Parathyroid adenoma (tissue), 2 donors: ENCODE data around the gene SIRT3.

Experiments
- H2AFZ ChIP-seq: fragments of 300-600 bp; sonication (generic); one replicate; pipeline ENCODE4 v1.7.0; 2017; ENCODE audit warnings: antibody characterized with exemption, mild to moderate bottlenecking
- H3K27ac ChIP-seq: fragments of 300-600 bp; sonication (generic); one replicate; pipeline ENCODE4 v1.7.0; 2017
- H3K27me3 ChIP-seq: fragments of 300-600 bp; sonication (generic); one replicate; pipeline ENCODE4 v1.7.0; 2017; ENCODE audit warnings: low read length; ENCODE audit not compliant: control insufficient read depth, insufficient read depth
- H3K36me3 ChIP-seq: fragments of 300-600 bp; sonication (generic); one replicate; pipeline ENCODE4 v1.7.0; 2017; ENCODE audit warnings: low read length; ENCODE audit not compliant: control insufficient read depth, insufficient read depth
- H3K4me1 ChIP-seq: fragments of 300-600 bp; sonication (generic); one replicate; pipeline ENCODE4 v1.7.0; 2017; ENCODE audit warnings: control low read depth
- H3K4me2 ChIP-seq: fragments of 300-600 bp; sonication (generic); one replicate; pipeline ENCODE4 v1.7.0; 2017; ENCODE audit warnings: low read length
- H3K4me3 ChIP-seq: fragments of 300-600 bp; sonication (generic); one replicate; pipeline ENCODE4 v1.7.0; 2017; ENCODE audit warnings: low read depth, low read length
- H3K79me2 ChIP-seq: fragments of 300-600 bp; sonication (generic); one replicate; pipeline ENCODE4 v1.7.0; 2017; ENCODE audit warnings: control low read depth
- H3K9ac ChIP-seq: fragments of 300-600 bp; sonication (generic); one replicate; pipeline ENCODE4 v1.7.0; 2017; ENCODE audit warnings: mild to moderate bottlenecking
- H3K9me3 ChIP-seq: fragments of 300-600 bp; sonication (generic); one replicate; pipeline ENCODE4 v1.7.0; 2017; ENCODE audit warnings: low read length; ENCODE audit not compliant: control insufficient read depth
- TF ChIP-seq, protein P1 (sequence below): fragments of 300-600 bp; sonication (generic); IDR thresholded peaks from one replicate; pipeline ENCODE4 v1.7.0; 2017; ENCODE audit warnings: antibody characterized with exemption, mild to moderate bottlenecking
- donor health status: primary hyperparathyroidism.

The SIRT3 gene

DNA sequence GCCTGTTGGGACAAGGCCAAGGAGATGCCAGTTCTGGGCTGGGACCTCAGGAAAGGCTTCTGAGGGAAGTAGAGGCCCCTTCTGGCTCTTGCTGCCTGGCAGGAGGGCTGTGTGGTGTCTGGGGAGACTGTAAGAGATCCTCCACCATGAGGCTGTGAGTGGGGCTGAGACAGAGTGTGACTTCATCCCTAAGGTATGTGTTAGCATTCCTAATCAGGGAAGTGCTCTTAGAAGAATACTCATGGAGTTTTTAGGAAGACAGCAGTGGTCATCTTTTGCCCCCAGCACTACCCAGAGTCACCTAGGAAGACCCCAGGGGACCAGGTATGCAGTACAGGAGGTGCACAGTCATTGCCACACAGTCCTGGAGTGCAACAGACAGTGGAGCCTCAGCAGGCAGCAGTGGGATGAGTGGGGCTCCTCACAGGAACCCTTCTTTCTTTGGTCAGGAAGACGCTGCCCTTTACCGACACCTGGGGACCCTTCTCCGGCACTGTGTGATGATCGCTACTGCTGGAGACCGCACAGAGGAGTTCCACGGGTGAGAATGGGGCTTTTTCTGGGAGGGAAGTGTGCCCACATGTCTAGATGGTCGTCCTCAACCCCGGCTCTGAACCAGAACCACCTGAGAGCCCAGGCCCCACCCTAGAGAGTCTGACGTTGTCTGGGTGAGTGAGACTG is 25.9 kb downstream of the SIRT3 start:
- Histone ChIP-seq H3K9me3 (no peaks in the 10 kb centered on the region), H3K36me3 (no peaks in the 10 kb centered on the region), H3K4me1 (peaks cover 8% of the 10 kb centered on the region), H3K9ac (no peak overlapping the region), H2AFZ (no peak overlapping the region), H3K79me2 (peaks cover 7% of the 10 kb centered on the region), H3K4me3 (no peak overlapping the region), H3K27me3 (no peaks in the 10 kb centered on the region), H3K4me2 (no peak overlapping the region), H3K27ac (no peak overlapping the region)
- TF ChIP-seq, protein P1, sequence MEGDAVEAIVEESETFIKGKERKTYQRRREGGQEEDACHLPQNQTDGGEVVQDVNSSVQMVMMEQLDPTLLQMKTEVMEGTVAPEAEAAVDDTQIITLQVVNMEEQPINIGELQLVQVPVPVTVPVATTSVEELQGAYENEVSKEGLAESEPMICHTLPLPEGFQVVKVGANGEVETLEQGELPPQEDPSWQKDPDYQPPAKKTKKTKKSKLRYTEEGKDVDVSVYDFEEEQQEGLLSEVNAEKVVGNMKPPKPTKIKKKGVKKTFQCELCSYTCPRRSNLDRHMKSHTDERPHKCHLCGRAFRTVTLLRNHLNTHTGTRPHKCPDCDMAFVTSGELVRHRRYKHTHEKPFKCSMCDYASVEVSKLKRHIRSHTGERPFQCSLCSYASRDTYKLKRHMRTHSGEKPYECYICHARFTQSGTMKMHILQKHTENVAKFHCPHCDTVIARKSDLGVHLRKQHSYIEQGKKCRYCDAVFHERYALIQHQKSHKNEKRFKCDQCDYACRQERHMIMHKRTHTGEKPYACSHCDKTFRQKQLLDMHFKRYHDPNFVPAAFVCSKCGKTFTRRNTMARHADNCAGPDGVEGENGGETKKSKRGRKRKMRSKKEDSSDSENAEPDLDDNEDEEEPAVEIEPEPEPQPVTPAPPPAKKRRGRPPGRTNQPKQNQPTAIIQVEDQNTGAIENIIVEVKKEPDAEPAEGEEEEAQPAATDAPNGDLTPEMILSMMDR: no peak

DNA sequence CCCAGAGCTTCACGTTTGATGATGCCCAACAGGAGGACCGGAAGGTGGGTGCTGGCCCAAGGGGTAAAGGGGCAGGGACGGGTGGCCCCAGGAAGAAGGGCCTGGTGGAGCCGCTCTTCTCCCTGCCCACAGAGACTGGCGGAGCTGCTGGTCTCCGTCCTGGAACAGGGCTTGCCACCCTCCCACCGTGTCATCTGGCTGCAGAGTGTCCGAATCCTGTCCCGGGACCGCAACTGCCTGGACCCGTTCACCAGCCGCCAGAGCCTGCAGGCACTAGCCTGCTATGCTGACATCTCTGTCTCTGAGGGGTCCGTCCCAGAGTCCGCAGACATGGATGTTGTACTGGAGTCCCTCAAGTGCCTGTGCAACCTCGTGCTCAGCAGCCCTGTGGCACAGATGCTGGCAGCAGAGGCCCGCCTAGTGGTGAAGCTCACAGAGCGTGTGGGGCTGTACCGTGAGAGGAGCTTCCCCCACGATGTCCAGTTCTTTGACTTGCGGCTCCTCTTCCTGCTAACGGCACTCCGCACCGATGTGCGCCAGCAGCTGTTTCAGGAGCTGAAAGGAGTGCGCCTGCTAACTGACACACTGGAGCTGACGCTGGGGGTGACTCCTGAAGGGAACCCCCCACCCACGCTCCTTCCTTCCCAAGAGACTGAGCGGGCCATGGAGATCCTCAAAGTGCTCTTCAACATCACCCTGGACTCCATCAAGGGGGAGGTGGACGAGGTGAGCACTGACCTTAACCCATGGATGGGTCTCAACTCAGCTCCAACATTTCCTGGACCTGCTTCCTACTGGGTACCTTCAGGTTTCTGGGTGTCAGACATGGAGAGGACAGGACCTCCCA is 26.6 kb downstream of the SIRT3 start:
- H3K27ac ChIP-seq: no peak overlapping the region
- peaks cover 8% of the 10 kb centered on the region for H3K4me1 ChIP-seq
- TF ChIP-seq, protein P1: no peak
- H3K4me2 ChIP-seq: peak overlapping the region; percentile 74
- H3K36me3 ChIP-seq: no peaks in the 10 kb centered on the region
- H3K9me3 ChIP-seq: no peaks in the 10 kb centered on the region
- H2AFZ ChIP-seq: no peak overlapping the region
- H3K9ac ChIP-seq: no peak overlapping the region
- H3K27me3 ChIP-seq: no peaks in the 10 kb centered on the region
- H3K4me3 ChIP-seq: peak overlapping the region; percentile 95
- peaks cover 7% of the 10 kb centered on the region for H3K79me2 ChIP-seq

DNA sequence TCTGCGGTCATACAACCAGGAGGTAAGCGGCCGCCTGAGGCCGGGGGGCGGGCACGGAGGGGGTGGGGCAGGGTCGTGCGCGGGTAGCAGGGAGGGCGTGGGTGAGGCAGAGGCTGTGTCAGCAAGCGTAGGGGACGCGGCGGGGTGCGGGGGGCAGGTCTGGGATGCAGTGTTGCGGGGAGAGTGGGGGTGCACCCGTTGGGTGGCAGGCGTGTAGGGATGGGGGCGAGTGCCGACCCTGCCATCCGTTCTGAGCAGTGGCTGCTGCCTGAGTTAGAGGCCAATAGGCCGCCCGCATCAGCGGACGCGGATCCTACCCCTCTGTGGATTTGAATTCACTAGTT is 27.3 kb downstream of the SIRT3 start:
- Histone ChIP-seq H3K4me3 (peak overlapping the region; percentile 95), H3K4me2 (peak overlapping the region; percentile 74), H3K36me3 (no peaks in the 10 kb centered on the region), H3K9me3 (no peaks in the 10 kb centered on the region), H3K27me3 (no peaks in the 10 kb centered on the region), H3K9ac (no peak overlapping the region), H2AFZ (peak overlapping the region; percentile 75), H3K4me1 (peaks cover 8% of the 10 kb centered on the region), H3K79me2 (peaks cover 7% of the 10 kb centered on the region), H3K27ac (peak overlapping the region; percentile 93)
- TF ChIP-seq, protein P1: no peak

DNA sequence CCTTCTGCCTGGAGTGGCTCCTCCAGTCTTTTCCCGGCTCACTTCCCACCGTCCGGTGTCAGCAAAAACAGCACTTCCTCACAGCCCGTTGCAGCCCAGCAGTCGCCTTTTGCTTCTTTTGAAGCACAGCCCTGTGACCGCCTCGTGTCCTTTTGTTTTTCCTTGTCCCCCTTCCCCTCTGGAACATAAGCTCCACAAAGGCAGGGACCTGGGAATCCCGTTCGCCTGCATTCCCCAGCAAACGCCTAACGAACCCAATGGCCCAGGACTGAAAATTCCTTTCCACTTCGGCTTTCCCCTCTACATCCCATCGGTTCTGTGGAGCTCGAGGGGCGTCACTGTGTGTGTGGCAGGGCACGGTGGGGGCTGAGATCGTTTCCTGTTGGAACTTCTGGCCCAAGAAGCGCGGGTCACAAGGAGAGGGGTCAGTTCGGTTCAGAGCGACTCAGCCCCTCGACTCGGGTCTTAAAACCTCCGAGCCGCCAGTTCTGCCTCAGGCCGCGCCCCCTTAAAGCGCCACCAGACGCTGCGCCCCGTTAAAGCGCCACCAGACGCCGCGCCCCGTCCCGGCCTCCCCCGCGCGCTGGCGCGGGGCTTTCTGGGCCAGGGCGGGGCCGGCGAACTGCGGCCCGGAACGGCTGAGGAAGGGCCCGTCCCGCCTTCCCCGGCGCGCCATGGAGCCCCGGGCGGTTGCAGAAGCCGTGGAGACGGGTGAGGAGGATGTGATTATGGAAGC is 27.8 kb downstream of the SIRT3 start:
- Histone ChIP-seq H3K9me3 (no peaks in the 10 kb centered on the region), H3K9ac (peak overlapping the region; percentile 68), H3K27ac (peak overlapping the region; percentile 93), H3K4me2 (peak overlapping the region; percentile 74), H2AFZ (peak overlapping the region; percentile 75), H3K79me2 (peaks cover 7% of the 10 kb centered on the region), H3K27me3 (no peaks in the 10 kb centered on the region), H3K4me3 (peak overlapping the region; percentile 95), H3K4me1 (peaks cover 8% of the 10 kb centered on the region), H3K36me3 (no peaks in the 10 kb centered on the region)
- TF ChIP-seq, protein P1: no peak
